Colonic mucosa (tissue), 4 donors: Measurements from ENCODE around the gene PDZRN3. TPM values are rescaled to one million over a fixed set of nuclear protein-coding genes. Genes with fewer than 3 reads are reported as not detected.

Experiments used
- DNase-seq: peaks from one replicate; pipeline ENCODE4 v3.0.0-alpha.2; 2020
- H3K27ac ChIP-seq: fragments of 200-600 bp; one replicate; pipeline ENCODE4 v1.8.0; 2021
- H3K27me3 ChIP-seq: fragments of 200-600 bp; one replicate; pipeline ENCODE4 v1.8.0; 2021
- H3K36me3 ChIP-seq: fragments of 200-600 bp; one replicate; pipeline ENCODE4 v1.8.0; 2021
- H3K4me1 ChIP-seq: fragments of 200-600 bp; one replicate; pipeline ENCODE4 v1.8.0; 2021; ENCODE audit warnings: mild to moderate bottlenecking
- H3K4me3 ChIP-seq: fragments of 200-600 bp; one replicate; pipeline ENCODE4 v1.8.0; 2021
- H3K9ac ChIP-seq, 2 donors: one replicate each; pipeline ENCODE4 v1.7.0; 2013; ENCODE audit warnings: control low read depth in 2 of 2, low read depth in 2 of 2, low read length in 2 of 2
- H3K9me3 ChIP-seq: fragments of 200-600 bp; one replicate; pipeline ENCODE4 v1.8.0; 2021
- intact Hi-C: fragments of 100-400 bp; cut with DNase I; formaldehyde crosslinking; loops from one replicate; pipeline ENCODE4 v1.14.1; 2022
- total RNA-seq, 2 donors: library from RNA; stranded (reverse); fragmentation: NEBNext Ultra II Directional in 1 of 2; extraction: Animal tissue kit (Norgen Biotek cat#: 25700) in 1 of 2; gene quantifications; one replicate each; pipeline ENCODE4 v1.2.1, GENCODE V29; 2021
- TF ChIP-seq, protein P1 (sequence below): fragments of 200-600 bp; IDR thresholded peaks from one replicate; pipeline ENCODE4 v1.8.0; 2022; ENCODE audit warnings: antibody characterized with exemption, mild to moderate bottlenecking
- donor health status: healthy.
- donor health status: DM: no; HTN: no; CAD: no.
- donor health status: DM: no; HTN: no; CAD: no.

The PDZRN3 gene
- total RNA-seq, 2 donors from 2014 or later, result 13.6 to 19.1 TPM

DNA sequence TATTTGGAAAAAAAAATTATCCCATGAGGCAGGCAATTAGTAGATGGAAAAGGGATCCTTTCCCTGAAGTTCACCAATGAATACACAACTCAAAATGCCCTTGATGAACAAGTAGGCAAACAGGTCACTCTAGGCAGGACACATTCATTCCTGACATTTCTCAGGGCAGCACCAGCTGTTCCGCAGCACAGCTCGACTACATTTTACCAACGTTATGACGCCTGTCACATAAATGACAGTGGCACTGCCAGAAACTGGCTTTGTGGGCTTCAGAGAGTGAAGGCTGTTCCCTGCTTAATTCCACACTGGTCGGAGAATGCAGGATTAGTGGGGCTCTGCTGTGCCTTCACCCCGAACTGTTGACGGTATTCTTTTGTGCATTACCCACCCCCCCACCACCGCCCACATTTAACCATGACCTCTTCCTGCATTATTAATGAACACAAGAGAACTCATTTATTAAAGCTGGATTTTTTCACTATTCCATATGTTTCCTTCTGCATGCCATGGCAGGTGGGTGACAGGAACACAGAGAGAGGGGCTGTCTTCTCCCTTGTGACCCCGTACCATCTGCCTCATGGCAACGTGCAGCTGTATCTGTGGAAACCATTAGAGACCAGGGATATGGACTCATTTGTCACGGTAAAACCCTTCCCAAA, 197.6 kb downstream of the PDZRN3 start:
- TF ChIP-seq, protein P1, sequence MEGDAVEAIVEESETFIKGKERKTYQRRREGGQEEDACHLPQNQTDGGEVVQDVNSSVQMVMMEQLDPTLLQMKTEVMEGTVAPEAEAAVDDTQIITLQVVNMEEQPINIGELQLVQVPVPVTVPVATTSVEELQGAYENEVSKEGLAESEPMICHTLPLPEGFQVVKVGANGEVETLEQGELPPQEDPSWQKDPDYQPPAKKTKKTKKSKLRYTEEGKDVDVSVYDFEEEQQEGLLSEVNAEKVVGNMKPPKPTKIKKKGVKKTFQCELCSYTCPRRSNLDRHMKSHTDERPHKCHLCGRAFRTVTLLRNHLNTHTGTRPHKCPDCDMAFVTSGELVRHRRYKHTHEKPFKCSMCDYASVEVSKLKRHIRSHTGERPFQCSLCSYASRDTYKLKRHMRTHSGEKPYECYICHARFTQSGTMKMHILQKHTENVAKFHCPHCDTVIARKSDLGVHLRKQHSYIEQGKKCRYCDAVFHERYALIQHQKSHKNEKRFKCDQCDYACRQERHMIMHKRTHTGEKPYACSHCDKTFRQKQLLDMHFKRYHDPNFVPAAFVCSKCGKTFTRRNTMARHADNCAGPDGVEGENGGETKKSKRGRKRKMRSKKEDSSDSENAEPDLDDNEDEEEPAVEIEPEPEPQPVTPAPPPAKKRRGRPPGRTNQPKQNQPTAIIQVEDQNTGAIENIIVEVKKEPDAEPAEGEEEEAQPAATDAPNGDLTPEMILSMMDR, result no peak
- Histone ChIP-seq H3K4me3 (no peak overlapping the region), H3K9me3 (no peaks in the 10 kb centered on the region), H3K4me1 (no peaks in the 10 kb centered on the region), H3K9ac (no peak overlapping the region), H3K27ac (no peak overlapping the region), H3K36me3 (no peaks in the 10 kb centered on the region), H3K27me3 (no peaks in the 10 kb centered on the region)
- no peak for DNase-seq
- intact Hi-C loops, result no loop called here

GRCh38 chr3:73426606-73427005, 198.1 kb downstream of the PDZRN3 start:
- no peaks in the 10 kb centered on the region for H3K4me1 ChIP-seq

GRCh38 chr3:73423116-73423515, 201.6 kb downstream of the PDZRN3 start:
- no peak overlapping the region for H3K4me3 ChIP-seq
- no peaks in the 10 kb centered on the region for H3K9me3 ChIP-seq
- no peaks in the 10 kb centered on the region for H3K4me1 ChIP-seq
- DNase-seq, result no peak
- intact Hi-C loops, result no loop called here
- no peak overlapping the region for H3K9ac ChIP-seq
- no peaks in the 10 kb centered on the region for H3K27me3 ChIP-seq
- no peaks in the 10 kb centered on the region for H3K36me3 ChIP-seq
- H3K27ac ChIP-seq, result peak overlapping the region; percentile 12
- TF ChIP-seq, protein P1, result no peak

More at GRCh38 chr3:73426606-73427005, 198.1 kb downstream of the PDZRN3 start:
- Histone ChIP-seq H3K4me3 (no peak overlapping the region), H3K27me3 (no peaks in the 10 kb centered on the region), H3K27ac (no peak overlapping the region), H3K9ac (no peak overlapping the region), H3K36me3 (no peaks in the 10 kb centered on the region), H3K9me3 (no peaks in the 10 kb centered on the region)
- intact Hi-C loops, result no loop called here
- DNase-seq, result no peak
- TF ChIP-seq, protein P1, result no peak

- H3K36me3 ChIP-seq, result no peaks in the 10 kb centered on the region
- H3K9ac ChIP-seq, result no peak overlapping the region
- no peak for DNase-seq
- H3K4me1 ChIP-seq, result no peaks in the 10 kb centered on the region
- intact Hi-C loops, result no loop called here
- H3K27me3 ChIP-seq, result no peaks in the 10 kb centered on the region
- TF ChIP-seq, protein P1, result no peak
- H3K4me3 ChIP-seq, result no peak overlapping the region
- no peak overlapping the region for H3K27ac ChIP-seq
- H3K9me3 ChIP-seq, result no peaks in the 10 kb centered on the region
These were observed 202.2 kb downstream of the PDZRN3 start for GRCh38 chr3:73422571-73422970.

DNA sequence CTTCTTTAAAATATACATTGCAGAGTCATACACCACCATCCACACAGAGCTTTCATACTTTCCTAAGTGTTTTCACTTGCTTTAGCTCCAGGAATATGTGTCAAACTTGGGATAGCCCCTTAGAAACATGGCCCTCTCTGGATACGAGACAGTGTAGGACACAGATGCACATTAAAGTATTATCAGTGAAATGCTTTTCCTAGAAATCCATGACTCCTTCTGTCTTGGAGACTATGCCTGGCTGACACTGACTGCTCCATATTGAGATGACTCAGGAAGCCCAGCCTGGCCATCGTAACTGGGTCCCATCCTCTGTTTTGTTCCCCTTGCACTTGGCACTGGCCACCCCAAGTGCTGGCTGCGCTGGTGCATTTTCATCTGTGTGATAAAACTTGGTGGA, 204.8 kb downstream of the PDZRN3 start:
- H3K4me3 ChIP-seq, result no peak overlapping the region
- no peak for DNase-seq
- intact Hi-C loops, result no loop called here

More for the DNA sequence above, 204.8 kb downstream of the PDZRN3 start:
- no peaks in the 10 kb centered on the region for H3K27me3 ChIP-seq
- TF ChIP-seq, protein P1, result no peak
- H3K9ac ChIP-seq, result no peak overlapping the region
- no peaks in the 10 kb centered on the region for H3K4me1 ChIP-seq
- no peaks in the 10 kb centered on the region for H3K36me3 ChIP-seq
- H3K27ac ChIP-seq, result no peak overlapping the region
- H3K9me3 ChIP-seq, result no peaks in the 10 kb centered on the region
